Measurements from ENCODE around the gene BAG3. TPM values are rescaled to one million over a fixed set of nuclear protein-coding genes. Genes with fewer than 3 reads are reported as not detected.

BAG3 gene
- total and polyA plus RNA-seq, 7 donors = 10.8 to 62.4 (median 32.9) TPM

GRCh38 chr10:119640384-119640783, 10.8 kb upstream of the BAG3 start:
- peaks cover 0 to 3% (median 0%) of the 10 kb centered on the region in 4 donors for H3K9me3 ChIP-seq
- no peaks in the 10 kb centered on the region for H3K4me1 ChIP-seq
- DNase-seq = no peak
- no peaks in the 10 kb centered on the region for H3K36me3 ChIP-seq
- intact Hi-C loops (cut with DNase I) = no loop called here
- H3K27me3 ChIP-seq = no peaks in the 10 kb centered on the region
- no peak overlapping the region for H3K27ac ChIP-seq
- TF ChIP-seq POLR2AphosphoS5 (IDR thresholded peaks at IDR 0.05) (no peak), EP300 (IDR thresholded peaks at IDR 0.05) (no peak), CTCF (IDR thresholded peaks at IDR 0.05) (no peak), POLR2A (IDR thresholded peaks at IDR 0.05) (no peak)
- no peak overlapping the region for H3K4me3 ChIP-seq
- WGBS, 2 donors = 94 to 95% methylated on average over 6 of the region's 6 CpGs

GRCh38 chr10:119640875-119641526, 10.2 kb upstream of the BAG3 start:
- intact Hi-C loops (cut with DNase I) = no loop called here
- no peaks in the 10 kb centered on the region for H3K27me3 ChIP-seq
- H3K27ac ChIP-seq = no peak overlapping the region
- DNase-seq = no peak
- no peak overlapping the region for H3K4me3 ChIP-seq
- 21 to 72% methylated on average over 8 of the region's 8 CpGs for WGBS, 2 donors
- no peaks in the 10 kb centered on the region for H3K36me3 ChIP-seq
- H3K9me3 ChIP-seq = peaks cover 0 to 3% (median 0%) of the 10 kb centered on the region in 4 donors
- TF ChIP-seq CTCF (IDR thresholded peaks at IDR 0.05) (no peak), EP300 (IDR thresholded peaks at IDR 0.05) (no peak), POLR2AphosphoS5 (IDR thresholded peaks at IDR 0.05) (no peak), POLR2A (IDR thresholded peaks at IDR 0.05) (no peak)
- no peaks in the 10 kb centered on the region for H3K4me1 ChIP-seq

GRCh38 chr10:119642556-119643111, 8.5 kb upstream of the BAG3 start:
- no peaks in the 10 kb centered on the region for H3K27me3 ChIP-seq
- 83 to 88% methylated on average over 2 of the region's 2 CpGs for WGBS, 2 donors
- no peak for DNase-seq
- no peaks in the 10 kb centered on the region for H3K4me1 ChIP-seq
- TF ChIP-seq CTCF (IDR thresholded peaks at IDR 0.05) (no peak), EP300 (IDR thresholded peaks at IDR 0.05) (no peak)
- no peaks in the 10 kb centered on the region for H3K36me3 ChIP-seq
- no peak overlapping the region for H3K27ac ChIP-seq
- intact Hi-C loops (cut with DNase I) = no loop called here
- H3K4me3 ChIP-seq = no peak overlapping the region
- peaks cover 0 to 3% (median 0%) of the 10 kb centered on the region in 4 donors for H3K9me3 ChIP-seq

GRCh38 chr10:119643306-119644204, 7.6 kb upstream of the BAG3 start:
- 85 to 86% methylated on average over 15 of the region's 15 CpGs for WGBS, 2 donors
- Histone ChIP-seq H3K27me3 (no peaks in the 10 kb centered on the region), H3K36me3 (no peaks in the 10 kb centered on the region), H3K9me3 (peaks cover 0 to 3% (median 0%) of the 10 kb centered on the region in 4 donors), H3K4me3 (no peak overlapping the region), H3K27ac (no peak overlapping the region), H3K4me1 (no peaks in the 10 kb centered on the region)
- DNase-seq = no peak
- intact Hi-C loops (cut with DNase I) = no loop called here
- TF ChIP-seq POLR2A (IDR thresholded peaks at IDR 0.05) = no peak
- no peak for TF ChIP-seq CTCF (IDR thresholded peaks at IDR 0.05)
- no peak for TF ChIP-seq EP300 (IDR thresholded peaks at IDR 0.05)
- no peak for TF ChIP-seq POLR2AphosphoS5 (IDR thresholded peaks at IDR 0.05)
